ENCODE results near the gene GDF2. TPM values are rescaled to one million over a fixed set of nuclear protein-coding genes. Genes with fewer than 3 reads are reported as not detected.

The GDF2 gene
- total and polyA plus RNA-seq, 3 donors from 2014 or later: 0.19 to 0.39 TPM; not detected in 1

DNA sequence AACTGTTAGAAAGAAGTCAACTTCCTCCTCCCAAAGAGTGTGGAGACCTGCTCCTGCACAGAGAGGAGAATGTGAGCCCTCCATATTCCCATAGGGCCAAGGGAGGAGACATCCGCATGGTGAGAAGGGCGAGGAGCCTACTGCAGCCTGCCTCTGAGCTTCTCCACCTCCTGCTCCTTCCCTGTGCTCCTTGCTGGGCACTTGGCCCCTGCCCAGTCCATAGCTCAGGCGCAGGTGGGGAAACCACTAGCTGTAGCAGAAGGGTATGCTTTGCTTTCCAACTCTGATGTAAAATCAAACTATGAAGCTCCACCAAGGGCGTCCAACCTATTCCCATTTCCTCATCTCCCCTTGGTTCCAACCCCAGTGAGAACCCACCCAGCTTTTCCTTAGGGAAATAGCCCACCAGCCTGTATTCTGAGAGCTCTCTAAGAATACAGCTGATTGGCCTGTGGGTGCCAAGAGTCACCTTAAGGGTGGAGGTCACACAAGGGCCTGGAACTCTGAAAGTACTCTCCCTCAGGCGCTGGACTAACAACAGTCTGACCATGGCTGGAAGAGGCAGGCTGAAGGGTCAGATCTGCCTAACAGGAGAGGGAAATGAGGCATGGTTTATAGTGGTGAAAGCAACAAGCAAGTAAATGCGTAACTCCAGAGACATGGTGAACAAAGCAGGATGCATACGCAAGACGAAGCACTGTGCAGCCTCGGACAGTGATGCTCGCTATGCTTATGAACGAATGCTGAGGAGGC lies 47.9 kb downstream of the GDF2 start:
- peak; percentile 5 for DNase-seq
- WGBS, 2 donors: 95 to 96% methylated on average over 11 of the region's 11 CpGs
- Histone ChIP-seq H3K36me3 (ENCODE audit: low read depth, missing control alignments) (no peaks in the 10 kb centered on the region), H3K27me3 (no peaks in the 10 kb centered on the region), H3K4me1 (no peaks in the 10 kb centered on the region), H3K27ac (no peak overlapping the region), H3K4me3 (no peak overlapping the region), H3K9me3 (no peaks in the 10 kb centered on the region)
- TF ChIP-seq, protein P1, sequence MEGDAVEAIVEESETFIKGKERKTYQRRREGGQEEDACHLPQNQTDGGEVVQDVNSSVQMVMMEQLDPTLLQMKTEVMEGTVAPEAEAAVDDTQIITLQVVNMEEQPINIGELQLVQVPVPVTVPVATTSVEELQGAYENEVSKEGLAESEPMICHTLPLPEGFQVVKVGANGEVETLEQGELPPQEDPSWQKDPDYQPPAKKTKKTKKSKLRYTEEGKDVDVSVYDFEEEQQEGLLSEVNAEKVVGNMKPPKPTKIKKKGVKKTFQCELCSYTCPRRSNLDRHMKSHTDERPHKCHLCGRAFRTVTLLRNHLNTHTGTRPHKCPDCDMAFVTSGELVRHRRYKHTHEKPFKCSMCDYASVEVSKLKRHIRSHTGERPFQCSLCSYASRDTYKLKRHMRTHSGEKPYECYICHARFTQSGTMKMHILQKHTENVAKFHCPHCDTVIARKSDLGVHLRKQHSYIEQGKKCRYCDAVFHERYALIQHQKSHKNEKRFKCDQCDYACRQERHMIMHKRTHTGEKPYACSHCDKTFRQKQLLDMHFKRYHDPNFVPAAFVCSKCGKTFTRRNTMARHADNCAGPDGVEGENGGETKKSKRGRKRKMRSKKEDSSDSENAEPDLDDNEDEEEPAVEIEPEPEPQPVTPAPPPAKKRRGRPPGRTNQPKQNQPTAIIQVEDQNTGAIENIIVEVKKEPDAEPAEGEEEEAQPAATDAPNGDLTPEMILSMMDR (IDR thresholded peaks at IDR 0.05): no peak
- TF ChIP-seq POLR2A (IDR thresholded peaks at IDR 0.05): no peak
- intact Hi-C loops (cut with DNase I; ENCODE audit: low total_unique reads): no loop called here

DNA sequence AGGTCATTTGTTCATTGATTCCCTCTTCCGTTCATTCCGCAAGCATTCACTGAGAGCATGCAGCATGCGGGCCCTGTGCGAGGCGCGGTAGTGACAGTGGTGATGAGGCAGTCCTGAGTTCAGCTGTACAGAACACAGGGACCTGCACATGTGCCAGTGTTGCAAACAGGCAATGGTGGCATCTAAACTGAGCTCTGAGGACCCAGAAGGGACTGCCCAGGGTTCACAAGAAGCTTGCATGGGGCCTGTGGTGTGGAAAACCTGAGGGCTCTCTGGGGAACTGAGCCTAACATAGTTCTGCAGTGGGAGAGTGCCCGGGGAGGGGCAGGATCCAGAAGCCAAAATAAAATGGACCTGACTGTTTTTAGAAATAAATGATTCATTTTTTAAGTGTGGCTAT lies 48.6 kb downstream of the GDF2 start:
- WGBS, 2 donors: 91 to 94% methylated on average over 7 of the region's 7 CpGs
- intact Hi-C loops (cut with DNase I; ENCODE audit: low total_unique reads): no loop called here
- peak; percentile 12 for DNase-seq

DNA sequence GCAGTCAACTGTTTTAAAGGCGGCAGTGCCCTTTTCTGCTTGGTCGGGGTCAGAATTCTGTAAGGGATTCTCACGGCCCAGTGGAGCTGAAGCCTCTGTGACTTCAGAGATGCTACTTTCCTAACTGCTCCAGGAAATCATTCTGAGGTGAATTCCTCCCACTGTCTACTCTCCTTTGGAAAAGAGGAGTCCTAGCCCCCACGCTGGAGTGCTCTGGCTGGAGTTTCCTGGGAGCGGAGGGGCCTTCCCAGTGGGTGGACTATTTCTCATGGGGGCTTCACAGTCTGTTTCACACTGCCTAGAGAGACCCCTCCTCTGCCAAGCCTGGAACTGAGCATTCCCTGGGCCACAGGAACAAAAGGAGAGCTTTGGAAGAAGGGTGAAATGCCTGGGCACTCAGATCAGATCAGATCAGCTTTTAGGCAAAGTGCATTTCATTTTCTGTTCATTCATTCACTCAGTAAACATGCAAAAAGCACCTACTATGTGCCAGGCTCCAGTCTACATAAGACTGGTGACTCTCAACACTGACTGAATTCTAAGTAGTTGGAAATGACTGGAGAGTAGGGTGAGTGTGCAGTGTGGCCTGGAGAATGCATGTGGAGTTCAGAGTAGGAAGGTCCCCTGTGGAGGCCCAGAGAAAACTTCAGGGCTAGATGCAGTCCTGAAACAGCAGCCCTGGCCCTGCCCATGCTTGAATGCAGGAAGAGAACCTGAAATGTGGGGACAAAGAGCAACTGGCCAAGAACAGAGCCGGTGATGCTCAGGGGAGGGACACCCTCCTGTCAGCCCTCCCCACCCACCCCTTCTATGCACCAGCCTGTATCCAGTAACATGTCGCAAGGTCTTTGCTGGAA lies 49.6 kb downstream of the GDF2 start:
- no peak for DNase-seq
- no peaks in the 10 kb centered on the region for H3K4me1 ChIP-seq
- 77 to 85% methylated on average over 7 of the region's 7 CpGs for WGBS, 2 donors
- H3K27ac ChIP-seq: no peak overlapping the region
- TF ChIP-seq, protein P1 (IDR thresholded peaks at IDR 0.05): no peak
- TF ChIP-seq POLR2A (IDR thresholded peaks at IDR 0.05): no peak
- H3K4me3 ChIP-seq: no peak overlapping the region
- H3K9me3 ChIP-seq: no peaks in the 10 kb centered on the region
- H3K36me3 ChIP-seq (ENCODE audit: low read depth, missing control alignments): no peaks in the 10 kb centered on the region
- intact Hi-C loops (cut with DNase I; ENCODE audit: low total_unique reads): no loop called here
- no peaks in the 10 kb centered on the region for H3K27me3 ChIP-seq

More for the DNA sequence above, 48.6 kb downstream of the GDF2 start:
- Histone ChIP-seq H3K4me3 (no peak overlapping the region), H3K4me1 (no peaks in the 10 kb centered on the region), H3K27ac (no peak overlapping the region), H3K36me3 (ENCODE audit: low read depth, missing control alignments) (no peaks in the 10 kb centered on the region), H3K27me3 (no peaks in the 10 kb centered on the region), H3K9me3 (no peaks in the 10 kb centered on the region)
- no peak for TF ChIP-seq POLR2A (IDR thresholded peaks at IDR 0.05)
- TF ChIP-seq, protein P1 (IDR thresholded peaks at IDR 0.05): no peak

DNA sequence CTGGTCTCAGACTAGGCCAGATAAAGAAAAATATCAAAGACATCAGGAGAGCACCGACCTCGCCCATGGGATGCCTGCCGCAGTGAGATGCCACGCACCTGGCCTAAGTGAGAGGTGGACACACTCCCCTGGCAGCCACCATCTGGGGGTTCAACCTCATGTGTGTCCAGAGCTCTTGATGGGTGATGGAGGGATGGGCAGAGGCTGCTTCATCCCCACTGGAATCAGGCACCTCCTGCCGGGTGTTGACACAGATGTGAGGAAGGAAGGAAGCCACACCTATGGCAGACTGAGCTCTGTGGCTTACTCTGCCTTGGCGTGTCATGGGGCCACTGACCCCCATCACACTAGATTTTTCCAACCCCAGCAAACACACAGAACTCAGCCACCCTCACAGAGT lies 50.5 kb downstream of the GDF2 start:
- Histone ChIP-seq H3K27ac (no peak overlapping the region), H3K4me1 (no peaks in the 10 kb centered on the region), H3K4me3 (no peak overlapping the region), H3K36me3 (ENCODE audit: low read depth, missing control alignments) (no peaks in the 10 kb centered on the region), H3K27me3 (no peaks in the 10 kb centered on the region), H3K9me3 (no peaks in the 10 kb centered on the region)
- TF ChIP-seq, protein P1 (IDR thresholded peaks at IDR 0.05): no peak
- TF ChIP-seq POLR2A (IDR thresholded peaks at IDR 0.05): no peak
- WGBS, 2 donors: 89 to 93% methylated on average over 4 to 6 of the region's 6 CpGs
- peak; percentile 3 for DNase-seq
- intact Hi-C loops (cut with DNase I; ENCODE audit: low total_unique reads): no loop called here

Measured in testis (tissue), 3 donors.